LNCAP (cell line): ENCODE results near the gene MACROD2.

Experiments used
- TF ChIP-seq, protein P1 (sequence below): fragments of 450-650 bp; IDR thresholded peaks from 2 replicates; pipeline ENCODE4 v1.5.1; 2017; ENCODE audit warnings: mild to moderate bottlenecking

Gene MACROD2

DNA sequence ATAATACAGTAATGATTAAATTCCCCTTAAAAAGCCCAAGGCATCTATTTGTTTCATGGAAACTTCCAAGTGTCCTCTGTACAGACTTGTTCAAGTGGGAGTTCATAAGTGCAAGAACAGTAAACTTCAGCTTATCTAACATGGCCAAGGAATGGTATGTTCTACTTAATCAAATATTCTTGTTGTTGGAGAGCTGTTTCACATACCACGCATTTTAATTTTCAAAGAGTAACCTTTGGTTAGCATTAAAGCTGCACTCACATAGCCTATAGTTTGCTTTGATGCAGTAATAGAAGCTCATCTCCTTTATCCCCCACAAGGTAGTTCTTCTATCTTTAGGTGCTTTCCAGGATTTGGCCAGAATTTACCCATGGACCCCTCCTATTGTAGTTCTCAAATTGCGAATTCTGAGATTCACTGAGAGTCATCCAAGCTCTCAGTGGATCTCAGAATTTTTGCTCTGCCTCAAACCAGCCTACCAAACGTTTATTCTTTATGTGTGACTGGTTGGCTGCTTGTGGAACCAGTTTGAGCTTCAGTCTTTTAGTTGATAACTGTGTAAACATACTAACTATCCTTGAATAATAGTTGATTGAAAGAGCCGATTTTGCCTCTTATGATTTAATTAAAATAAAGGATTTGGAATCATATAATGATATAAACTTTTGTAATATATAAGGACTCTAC, 1010.1 kb downstream of the MACROD2 start:
- TF ChIP-seq, protein P1, sequence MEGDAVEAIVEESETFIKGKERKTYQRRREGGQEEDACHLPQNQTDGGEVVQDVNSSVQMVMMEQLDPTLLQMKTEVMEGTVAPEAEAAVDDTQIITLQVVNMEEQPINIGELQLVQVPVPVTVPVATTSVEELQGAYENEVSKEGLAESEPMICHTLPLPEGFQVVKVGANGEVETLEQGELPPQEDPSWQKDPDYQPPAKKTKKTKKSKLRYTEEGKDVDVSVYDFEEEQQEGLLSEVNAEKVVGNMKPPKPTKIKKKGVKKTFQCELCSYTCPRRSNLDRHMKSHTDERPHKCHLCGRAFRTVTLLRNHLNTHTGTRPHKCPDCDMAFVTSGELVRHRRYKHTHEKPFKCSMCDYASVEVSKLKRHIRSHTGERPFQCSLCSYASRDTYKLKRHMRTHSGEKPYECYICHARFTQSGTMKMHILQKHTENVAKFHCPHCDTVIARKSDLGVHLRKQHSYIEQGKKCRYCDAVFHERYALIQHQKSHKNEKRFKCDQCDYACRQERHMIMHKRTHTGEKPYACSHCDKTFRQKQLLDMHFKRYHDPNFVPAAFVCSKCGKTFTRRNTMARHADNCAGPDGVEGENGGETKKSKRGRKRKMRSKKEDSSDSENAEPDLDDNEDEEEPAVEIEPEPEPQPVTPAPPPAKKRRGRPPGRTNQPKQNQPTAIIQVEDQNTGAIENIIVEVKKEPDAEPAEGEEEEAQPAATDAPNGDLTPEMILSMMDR = no peak

GRCh38 chr20:15011631-15012030, 1016.3 kb downstream of the MACROD2 start:
- TF ChIP-seq, protein P1 = no peak

DNA sequence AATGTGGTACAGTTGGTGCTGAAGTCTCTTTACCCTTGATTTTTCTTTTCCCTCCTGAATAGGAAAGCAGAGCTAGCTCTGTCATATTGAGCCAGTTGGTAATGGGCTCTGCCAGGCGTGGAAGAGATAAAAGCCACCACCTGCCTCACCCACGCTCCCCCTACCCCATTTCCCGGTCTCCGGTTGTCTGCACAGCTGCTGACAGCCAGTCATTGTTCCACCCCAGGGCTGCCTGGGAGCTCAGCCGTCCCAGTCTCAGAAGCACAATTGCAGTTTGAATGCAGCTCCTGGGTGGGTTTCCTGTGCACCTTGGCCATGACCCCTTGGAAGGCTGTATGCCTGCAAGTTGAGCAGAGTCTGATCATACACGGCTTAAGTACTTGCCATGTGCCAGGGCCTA, 1017.2 kb downstream of the MACROD2 start:
- TF ChIP-seq, protein P1 = no peak

DNA sequence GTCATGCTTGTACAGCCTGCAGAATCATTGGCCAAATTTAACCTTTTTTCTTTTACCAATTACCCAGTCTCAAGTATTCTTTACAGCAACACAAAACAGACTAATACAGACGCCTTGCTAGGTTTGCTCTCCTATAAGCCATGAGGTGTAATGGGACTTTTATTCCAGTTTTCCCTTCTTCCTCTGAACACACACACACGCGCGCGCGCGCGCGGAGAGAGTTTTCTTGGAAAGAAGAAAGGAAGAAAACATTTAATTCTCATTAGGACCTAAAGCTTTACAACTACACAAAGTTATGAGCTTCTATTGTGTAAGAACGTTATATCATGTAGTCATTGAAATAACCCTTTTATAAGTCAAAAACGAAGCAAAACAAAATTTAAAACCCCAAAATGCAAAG, 1023.6 kb downstream of the MACROD2 start:
- TF ChIP-seq, protein P1 = no peak

- TF ChIP-seq, protein P1 = no peak
These were observed 1025.5 kb downstream of the MACROD2 start for GRCh38 chr20:15020845-15021244.

DNA sequence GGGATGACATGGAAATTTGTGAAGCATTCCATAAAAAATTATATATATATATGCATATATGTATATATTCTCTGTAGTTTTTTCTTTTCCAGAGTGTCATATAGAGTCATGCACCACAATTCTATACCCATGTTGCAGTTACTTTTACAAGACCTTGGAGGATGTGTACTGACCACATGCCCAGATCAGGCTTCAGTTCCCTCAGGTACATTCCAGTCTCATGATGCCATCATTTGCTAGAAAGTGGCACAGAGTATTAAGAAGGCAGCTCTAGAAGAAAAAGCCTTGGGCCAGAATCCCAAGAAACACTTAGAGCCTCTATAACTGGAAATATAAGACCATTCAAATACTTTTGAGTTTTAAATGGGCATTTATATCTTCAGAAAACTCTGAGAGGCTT, 1027.6 kb downstream of the MACROD2 start:
- TF ChIP-seq, protein P1 = no peak

DNA sequence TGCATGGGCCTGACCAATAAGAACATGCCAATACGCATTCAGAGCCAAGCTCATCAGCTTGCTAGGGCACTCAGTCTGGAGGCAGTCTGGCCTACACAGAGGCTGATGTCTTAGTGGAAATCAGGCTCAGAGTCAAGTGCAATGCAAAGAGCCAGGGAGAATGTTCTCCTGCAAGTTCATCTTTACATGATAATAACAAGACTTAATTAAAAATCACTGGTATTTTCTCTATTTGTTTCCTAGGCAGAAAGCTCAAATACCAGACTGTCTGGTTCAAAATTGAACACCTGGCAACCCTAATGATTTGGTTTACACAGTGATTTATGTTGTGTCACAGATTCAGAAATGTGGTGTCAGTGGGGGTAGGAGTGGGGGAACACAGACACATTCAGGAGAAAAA, 1031.4 kb downstream of the MACROD2 start:
- TF ChIP-seq, protein P1 = no peak

- TF ChIP-seq, protein P1 = no peak
These were observed 1035.5 kb downstream of the MACROD2 start for GRCh38 chr20:15030826-15031225.
